ENCODE results near the gene LEPR.
"Not testable (repeated sequence)": the region's sequence is repeated elsewhere in the genome, so short reads cannot be mapped to it uniquely, and the experiment has no call there.

Gene LEPR

GRCh38 chr1:65440915-65441314 lies 20.4 kb downstream of the LEPR start:
- no peak for DNase-seq

- DNase-seq: no peak
Measured at GRCh38 chr1:65441464-65441863, 21.0 kb downstream of the LEPR start.

- DNase-seq: no peak
Measured at GRCh38 chr1:65442442-65442841, 22.0 kb downstream of the LEPR start.

- no peak for DNase-seq
Measured at GRCh38 chr1:65443647-65444046, 23.2 kb downstream of the LEPR start.

- no peak for DNase-seq
Measured at GRCh38 chr1:65444128-65444640, 23.7 kb downstream of the LEPR start.

- DNase-seq: no peak
Measured at GRCh38 chr1:65445837-65446236, 25.4 kb downstream of the LEPR start.

GRCh38 chr1:65449214-65449823 lies 28.9 kb downstream of the LEPR start:
- no peak for DNase-seq

GRCh38 chr1:65455678-65456077 lies 35.2 kb downstream of the LEPR start:
- not testable (repeated sequence) for DNase-seq

GRCh38 chr1:65456481-65456880 lies 36.0 kb downstream of the LEPR start:
- DNase-seq: no peak

- DNase-seq: peak; percentile 19
Measured at GRCh38 chr1:65457868-65458267, 37.4 kb downstream of the LEPR start.

- DNase-seq: no peak
Measured at GRCh38 chr1:65458730-65459396, 38.4 kb downstream of the LEPR start.

GRCh38 chr1:65459397-65459768 lies 38.9 kb downstream of the LEPR start:
- peak; percentile 59 for DNase-seq

- not testable (repeated sequence) for DNase-seq
Measured at GRCh38 chr1:65465837-65466236, 45.4 kb downstream of the LEPR start.

- no peak for DNase-seq
Measured at GRCh38 chr1:65467536-65467935, 47.1 kb downstream of the LEPR start.

- no peak for DNase-seq
Measured at GRCh38 chr1:65469126-65469888, 48.8 kb downstream of the LEPR start.

GRCh38 chr1:65469889-65470340 lies 49.4 kb downstream of the LEPR start:
- DNase-seq: no peak
